Measurements from ENCODE around the gene RIC1.
"Not testable (repeated sequence)": the region's sequence is repeated elsewhere in the genome, so short reads cannot be mapped to it uniquely, and the experiment has no call there.

The RIC1 gene

DNA sequence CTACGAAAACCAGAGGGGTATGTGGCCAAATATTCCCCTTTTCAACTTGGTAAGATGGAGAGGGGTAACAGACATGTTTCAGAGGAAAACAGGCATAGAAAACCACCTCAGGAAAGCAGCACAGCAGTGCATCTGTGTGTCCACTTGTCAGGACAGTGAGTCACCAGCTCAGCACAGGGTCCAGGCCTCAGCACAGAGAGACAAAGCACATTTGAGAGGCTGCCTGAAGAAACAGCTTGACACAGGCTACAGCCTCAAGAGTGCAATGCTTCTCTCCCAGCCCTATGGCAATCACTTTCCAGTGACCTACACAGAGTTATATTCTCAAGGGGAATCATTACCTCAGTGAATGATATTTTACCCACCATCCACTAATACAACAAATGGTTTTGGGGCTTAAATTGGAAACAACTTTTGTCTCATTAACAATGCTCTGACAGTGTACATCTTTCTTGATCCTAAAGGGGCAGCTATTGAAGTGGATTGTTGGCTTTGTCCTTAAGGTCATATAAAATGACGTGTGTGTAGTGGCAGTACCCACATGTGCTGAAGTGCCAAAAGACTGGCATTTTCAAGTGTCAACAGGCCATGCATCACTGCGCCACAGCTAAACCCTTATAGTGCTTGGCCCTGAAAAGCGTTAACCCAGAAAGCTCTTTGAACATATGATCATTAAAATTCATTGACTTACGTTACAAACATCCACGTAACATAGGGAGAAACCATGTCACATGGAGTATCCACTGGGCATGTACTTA is 157.6 kb downstream of the RIC1 start:
- DNase-seq (ENCODE audit: low read depth) = no peak

- DNase-seq (ENCODE audit: low read depth) = no peak
These were observed 158.3 kb downstream of the RIC1 start for GRCh38 chr9:5787220-5787619.

- no peak for DNase-seq (ENCODE audit: low read depth)
These were observed 158.9 kb downstream of the RIC1 start for GRCh38 chr9:5787759-5788302.

- no peak for DNase-seq (ENCODE audit: low read depth)
These were observed 160.6 kb downstream of the RIC1 start for GRCh38 chr9:5789489-5789888.

DNA sequence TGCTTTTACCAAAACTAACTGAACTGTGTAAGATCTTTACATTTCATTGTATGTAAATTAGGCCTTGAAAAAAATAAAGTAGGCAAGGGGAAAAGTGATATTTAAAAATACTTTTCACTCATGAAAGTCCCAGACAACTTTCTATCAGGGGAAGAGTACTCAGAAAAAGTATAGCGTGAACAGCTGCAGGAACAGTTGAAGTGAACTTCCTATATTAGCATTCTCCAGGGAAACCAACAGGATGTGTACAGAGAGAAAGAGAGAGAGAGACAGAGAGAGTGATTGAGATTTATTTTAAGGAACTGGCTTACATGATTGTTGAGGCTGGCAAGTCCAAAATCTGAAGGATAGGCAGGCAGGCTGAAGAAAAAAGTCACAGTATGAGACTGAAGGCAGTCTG is 162.0 kb downstream of the RIC1 start:
- DNase-seq (ENCODE audit: low read depth) = no peak

DNA sequence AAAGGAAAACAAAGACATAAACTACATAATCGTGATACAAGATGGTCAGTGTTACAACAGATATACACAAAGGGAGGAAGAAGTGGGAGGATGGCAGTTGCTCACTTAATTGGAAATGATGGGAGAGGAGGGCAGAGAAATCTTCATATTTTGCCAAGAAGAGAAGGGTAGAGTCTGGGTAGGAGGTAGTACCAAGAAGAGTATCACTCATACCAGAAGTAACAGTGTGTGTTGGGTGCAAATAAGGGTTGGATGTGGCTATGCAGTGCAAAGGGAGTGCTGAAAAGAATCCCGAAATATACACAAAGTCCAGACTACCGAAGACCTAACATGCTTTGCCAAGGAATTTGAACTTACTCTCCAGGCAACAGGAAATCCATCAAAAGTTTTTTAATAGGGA is 163.0 kb downstream of the RIC1 start:
- no peak for DNase-seq (ENCODE audit: low read depth)

- no peak for DNase-seq (ENCODE audit: low read depth)
These were observed 164.9 kb downstream of the RIC1 start for GRCh38 chr9:5793812-5794211.

DNA sequence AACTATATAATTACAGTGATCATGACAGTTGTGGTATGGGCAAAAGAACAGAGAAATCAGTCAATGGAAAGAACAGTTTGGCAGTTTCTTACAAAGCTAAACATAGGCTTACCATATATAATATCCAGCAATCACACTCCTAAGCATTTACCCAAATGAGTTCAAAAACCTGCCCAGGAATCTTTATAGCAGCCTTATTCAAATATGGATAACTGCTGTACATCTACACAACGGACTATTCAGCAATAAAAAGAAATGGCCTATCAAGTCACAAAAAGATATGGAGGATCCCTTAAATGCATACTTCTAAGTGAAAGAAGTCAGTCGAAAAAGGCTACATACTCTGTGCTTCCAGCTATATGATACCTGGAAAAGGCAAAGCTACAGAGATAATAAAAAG is 167.4 kb downstream of the RIC1 start:
- DNase-seq (ENCODE audit: low read depth) = no peak

GRCh38 chr9:5798581-5798980 is 169.7 kb downstream of the RIC1 start:
- no peak for DNase-seq (ENCODE audit: low read depth)

GRCh38 chr9:5799314-5799713 is 170.4 kb downstream of the RIC1 start:
- no peak for DNase-seq (ENCODE audit: low read depth)

GRCh38 chr9:5800378-5800777 is 171.5 kb downstream of the RIC1 start:
- not testable (repeated sequence) for DNase-seq (ENCODE audit: low read depth)

DNA sequence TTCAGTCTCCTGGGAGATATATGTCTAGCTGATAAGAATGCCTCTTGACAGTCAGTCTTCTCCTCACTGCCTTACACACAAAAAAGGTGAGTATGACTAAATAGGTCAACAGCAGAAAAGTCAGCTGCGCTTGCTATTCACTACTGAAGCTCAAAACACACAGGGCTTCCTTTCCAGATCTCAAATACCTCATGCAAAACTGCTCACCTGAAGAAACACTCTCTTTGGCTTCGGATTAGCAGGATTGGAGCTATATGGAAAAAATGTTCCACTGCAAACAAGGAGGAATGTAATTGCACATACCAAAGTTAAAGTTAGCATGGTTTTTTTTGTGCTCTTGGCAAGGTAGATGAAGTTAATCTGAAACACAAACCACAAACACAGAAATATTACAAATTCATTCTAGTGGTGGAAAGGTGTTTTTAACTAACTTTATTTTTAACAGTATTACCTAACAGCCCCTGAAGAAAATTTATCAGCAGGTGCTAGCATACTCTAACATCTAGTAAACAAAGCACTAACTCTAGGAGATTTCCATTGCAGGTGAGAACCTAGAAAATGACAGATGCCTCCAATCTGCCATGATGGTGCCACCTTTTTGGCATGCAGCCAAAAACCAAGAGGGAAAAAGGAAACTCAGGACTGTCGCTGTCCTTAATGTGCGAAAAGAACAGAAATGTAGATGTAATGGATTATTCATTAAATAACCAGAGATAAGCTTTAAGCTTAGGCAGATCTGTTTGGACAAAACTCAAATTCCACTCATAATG is 172.2 kb downstream of the RIC1 start:
- DNase-seq (ENCODE audit: low read depth) = no peak

DNA sequence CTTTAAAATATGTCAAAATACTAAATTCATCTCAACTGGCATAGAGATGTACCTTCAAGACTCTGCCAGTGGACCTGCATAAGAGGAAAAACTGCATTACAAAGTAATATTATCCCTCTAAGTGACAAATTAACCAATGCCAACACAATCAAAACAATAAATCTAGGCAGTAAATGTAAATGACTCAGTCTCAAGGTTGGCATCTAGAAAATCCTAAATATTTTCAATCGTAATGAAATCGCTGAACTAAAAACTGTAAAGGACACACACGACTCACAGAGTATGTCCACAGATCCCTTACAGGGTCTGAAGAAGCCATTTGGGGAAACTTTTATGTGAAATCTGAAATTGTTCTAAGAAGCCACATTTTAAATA is 172.8 kb downstream of the RIC1 start:
- no peak for DNase-seq (ENCODE audit: low read depth)

GRCh38 chr9:5805478-5805877 is 176.6 kb downstream of the RIC1 start:
- DNase-seq (ENCODE audit: low read depth) = no peak

- DNase-seq (ENCODE audit: low read depth) = no peak
These were observed 182.8 kb downstream of the RIC1 start for GRCh38 chr9:5811751-5812150.

DNA sequence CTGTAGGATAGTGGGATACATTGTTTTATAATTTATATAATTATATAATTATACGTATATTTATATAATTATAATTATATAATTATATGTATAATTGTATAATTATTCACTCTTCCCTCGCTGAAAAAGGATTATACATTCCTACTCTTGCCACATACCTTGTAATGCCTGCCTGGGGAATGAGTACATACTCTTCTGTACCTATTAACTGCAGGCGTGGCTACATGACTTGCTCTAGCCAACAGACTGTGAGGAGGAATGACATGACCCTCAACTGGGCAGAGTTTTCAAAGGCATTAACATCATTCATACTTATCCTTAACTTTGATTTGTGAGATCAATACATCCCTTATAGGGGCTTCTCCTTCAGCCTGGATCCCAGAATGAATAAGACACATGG is 184.9 kb downstream of the RIC1 start:
- no peak for DNase-seq (ENCODE audit: low read depth)

DNA sequence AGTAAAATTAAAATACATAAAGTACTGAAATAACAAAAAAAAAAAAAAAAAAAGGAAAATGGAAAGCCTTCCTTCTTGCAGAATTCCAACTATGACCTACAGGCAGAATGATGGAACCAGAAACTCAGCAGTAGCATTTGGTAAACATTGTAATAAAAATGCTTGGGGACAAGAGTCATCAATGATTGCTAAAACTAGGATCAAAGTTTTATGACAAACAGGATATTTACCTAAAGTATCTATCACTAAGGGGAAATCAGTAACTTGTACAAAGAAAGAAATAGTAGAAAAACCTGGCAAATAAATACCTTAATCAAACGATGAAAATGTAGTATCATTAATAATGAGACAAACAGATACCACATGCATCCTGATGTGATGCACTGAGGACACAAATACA is 186.6 kb downstream of the RIC1 start:
- DNase-seq (ENCODE audit: low read depth) = no peak

- DNase-seq (ENCODE audit: low read depth) = no peak
These were observed 189.0 kb downstream of the RIC1 start for GRCh38 chr9:5817862-5818261.

GRCh38 chr9:5818424-5819142 is 189.7 kb downstream of the RIC1 start:
- DNase-seq (ENCODE audit: low read depth) = no peak

- no peak for DNase-seq (ENCODE audit: low read depth)
These were observed 190.3 kb downstream of the RIC1 start for GRCh38 chr9:5819174-5819573.

DNA sequence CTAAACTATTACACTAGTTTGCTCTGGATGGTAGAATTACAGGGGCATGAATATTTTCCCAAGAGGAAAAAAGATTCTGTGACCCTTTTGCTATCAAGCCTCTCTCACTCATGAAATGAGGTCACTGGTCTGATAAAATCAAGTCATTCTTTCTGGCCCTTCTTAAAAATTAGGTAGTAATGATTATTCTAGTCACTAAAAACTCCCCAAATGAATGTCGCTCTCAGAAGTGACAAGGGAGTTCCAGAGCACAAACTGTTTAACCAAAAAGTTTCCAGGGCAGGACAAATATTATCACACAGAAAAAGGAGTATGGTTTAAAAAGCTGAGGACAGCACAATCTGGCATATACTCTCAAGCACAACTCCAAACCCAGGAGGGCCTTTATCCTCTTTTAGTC is 191.5 kb downstream of the RIC1 start:
- no peak for DNase-seq (ENCODE audit: low read depth)

GRCh38 chr9:5825223-5825622 is 196.3 kb downstream of the RIC1 start:
- DNase-seq (ENCODE audit: low read depth) = no peak

Data from activated T-cell treated with anti-CD3 and anti-CD28 coated beads for 48 hours (primary cell).